GM12878 (cell line): Measurements from ENCODE around the gene AP3D1. TPM values are rescaled to one million over a fixed set of nuclear protein-coding genes. Genes with fewer than 3 reads are reported as not detected.

Source experiments
- ATAC-seq: fragments of 200-7000 bp; cut with Tn5 transposase; 3 replicates; pipeline ENCODE4 v1.9.1; 2020; ENCODE audit warnings: mild to moderate bottlenecking, moderate library complexity
- BruUV-seq: library from RNA; stranded (reverse); fragments of 400-500 nt; replicated peaks from 2 replicates; lab custom pipeline; 2021; lab: Mats Ljungman, UMichigan
- CTCF ChIA-PET: fragments of 300-600 bp; sonication (Branson Sonifier 250); formaldehyde crosslinking; extraction: SDS; loops from one replicate; lab custom pipeline; 2021; ENCODE audit warnings: inconsistent platforms; lab: Yijun Ruan, JAX
- POLR2A ChIA-PET: fragments of 350-600 bp; formaldehyde crosslinking; extraction: SDS; loops from one replicate; lab custom pipeline; 2021; ENCODE audit warnings: inconsistent platforms; lab: Charles Lee
- RAD21 ChIA-PET: fragments of 300-600 bp; sonication (Branson Sonifier 250); formaldehyde crosslinking; loops from one replicate; lab custom pipeline; 2023; ENCODE audit warnings: antibody characterized with exemption; ENCODE audit not compliant: unreplicated experiment; lab: Charles Lee
- SMC1A ChIA-PET: fragments of 300-600 bp; sonication (Branson Sonifier 250); formaldehyde crosslinking; loops from one replicate; lab custom pipeline; 2023; ENCODE audit not compliant: unreplicated experiment, uncharacterized antibody; lab: Charles Lee
- DNase-seq: peaks from one replicate; pipeline ENCODE4 v3.0.0-alpha.2; 2011; ENCODE audit warnings: low read depth, low spot score
- FAIRE-seq: peaks from 3 replicates; lab custom pipeline; 2011; peaks lifted over from hg19 to GRCh38; lab: Jason Lieb, UNC
- H2AFZ ChIP-seq: 2 replicates; pipeline ENCODE4 v1.6.0; 2011; ENCODE audit warnings: low read depth, low read length, control low read depth; ENCODE audit not compliant: control insufficient read depth
- H3K27ac ChIP-seq: 2 replicates; pipeline ENCODE4 v1.5.1; 2011; ENCODE audit warnings: control low read depth; ENCODE audit not compliant: control insufficient read depth, insufficient read depth
- H3K27me3 ChIP-seq, 2 experiments: replicated peaks in 1 of 2; 2 replicates each; pipeline versions ENCODE4 v1.6.0 to v1.6.1; 2011; ENCODE audit warnings: low read length in 1 of 2; ENCODE audit not compliant: control insufficient read depth in 2 of 2, insufficient read depth in 2 of 2
- H3K36me3 ChIP-seq, 2 experiments: 2 replicates each; pipeline ENCODE4 v1.5.1; 2011; ENCODE audit warnings: low read length in 1 of 2; ENCODE audit not compliant: control insufficient read depth in 2 of 2, insufficient read depth in 2 of 2
- H3K4me1 ChIP-seq: 2 replicates; pipeline ENCODE4 v1.6.1; 2011; ENCODE audit warnings: mild to moderate bottlenecking, low read length, moderate library complexity, mixed read lengths; ENCODE audit not compliant: control insufficient read depth, insufficient read depth
- H3K4me2 ChIP-seq: 2 replicates; pipeline ENCODE4 v1.6.0; 2011; ENCODE audit warnings: control low read depth; ENCODE audit not compliant: control insufficient read depth, insufficient read depth
- H3K4me3 ChIP-seq: fragments of 200-600 bp; sonication (generic); 2 replicates; pipeline ENCODE4 v1.5.1; 2016
- H3K79me2 ChIP-seq: 2 replicates; pipeline ENCODE4 v1.6.0; 2011; ENCODE audit warnings: low read length; ENCODE audit not compliant: control insufficient read depth, insufficient read depth
- H3K9ac ChIP-seq: 2 replicates; pipeline ENCODE4 v1.8.0; 2011; ENCODE audit warnings: low read length, control low read depth, mixed read lengths; ENCODE audit not compliant: control insufficient read depth, insufficient read depth
- H3K9me3 ChIP-seq: replicated peaks from 3 replicates; pipeline ENCODE4 v1.5.1; 2011; ENCODE audit warnings: mild to moderate bottlenecking, low read length; ENCODE audit not compliant: control insufficient read depth, insufficient read depth
- H4K20me1 ChIP-seq: 2 replicates; pipeline ENCODE4 v1.6.0; 2011; ENCODE audit not compliant: control insufficient read depth, insufficient read depth
- BCL3 ChIP-seq: IDR thresholded peaks from 2 replicates; pipeline ENCODE4 v1.6.1; 2011; ENCODE audit warnings: borderline replicate concordance, low read depth, mild to moderate bottlenecking, moderate library complexity, low read length; ENCODE audit not compliant: insufficient read depth, poor library complexity, severe bottlenecking
- EGR1 ChIP-seq, 2 experiments: IDR thresholded peaks; 1 replicate in 1 of 2; 2 replicates in 1 of 2; pipeline ENCODE4 v1.6.1; 2011 to 2012; ENCODE audit warnings: low read depth in 2 of 2, low read length in 2 of 2, borderline replicate concordance in 1 of 2, mild to moderate bottlenecking in 1 of 2, moderate library complexity in 1 of 2
- FOS ChIP-seq: IDR thresholded peaks from 3 replicates; pipeline ENCODE4 v1.6.1; 2011; ENCODE audit warnings: borderline replicate concordance; ENCODE audit not compliant: insufficient read length; ENCODE audit errors: extremely low read depth
- GABPA ChIP-seq: IDR thresholded peaks from 2 replicates; pipeline ENCODE4 v1.6.1; 2014; ENCODE audit warnings: antibody characterized with exemption, low read depth, mild to moderate bottlenecking, inconsistent platforms
- MEF2A ChIP-seq: IDR thresholded peaks from 2 replicates; pipeline ENCODE4 v1.6.1; 2011; ENCODE audit warnings: low read depth, mild to moderate bottlenecking, low read length, moderate library complexity; ENCODE audit not compliant: insufficient read depth
- NRF1 ChIP-seq: conservative IDR thresholded peaks from 2 replicates; pipeline ENCODE4 v1.6.1; 2011; ENCODE audit warnings: mild to moderate bottlenecking, low read depth, low read length, improper control_type of control experiment
- RB1 ChIP-seq: fragments of 450-650 bp; formaldehyde crosslinking; IDR thresholded peaks from 2 replicates; pipeline ENCODE4 v1.6.1; 2017; ENCODE audit warnings: mild to moderate bottlenecking, borderline replicate concordance
- TARDBP ChIP-seq: IDR thresholded peaks from 2 replicates; pipeline ENCODE4 v1.6.1; 2016; ENCODE audit warnings: borderline replicate concordance
- ZBED1 ChIP-seq: IDR thresholded peaks from 2 replicates; pipeline ENCODE4 v1.6.1; 2016; ENCODE audit warnings: borderline replicate concordance
- ZZZ3 ChIP-seq: IDR thresholded peaks from 2 replicates; pipeline ENCODE4 v1.6.1; 2011; ENCODE audit warnings: low read depth; ENCODE audit not compliant: control insufficient read depth, insufficient read length
- WGBS: methylation state at CpG from one replicate; pipeline ENCODE4 v1.1.6; 2016; ENCODE audit warnings: low lambda C conversion rate; ENCODE audit not compliant: insufficient replicate concordance, insufficient coverage; ENCODE audit errors: missing lambda C conversion rate; 5-methylcytosine and 5-hydroxymethylcytosine counted together
- in situ Hi-C: fragments of 300-500 bp; cut with MboI; formaldehyde crosslinking; loops from 9 replicates; pipeline ENCODE4 v1.14.3; 2018; ENCODE audit warnings: mixed read lengths
- intact Hi-C: fragments of 100-400 bp; cut with micrococcal nuclease; formaldehyde crosslinking; loops from one replicate; pipeline ENCODE4 v1.14.2; 2022; ENCODE audit not compliant: unreplicated experiment
- polyA plus RNA-seq, 11 experiments: library from polyadenylated mRNA; depleted of rRNA in 4 of 11; unstranded in 6 of 11; stranded (reverse) in 5 of 11; fragments of >200 nt; fragmentation: Nextera tagmentation in 4 of 11; fragmentation: Illumina TruSeq in 1 of 11; extraction: Ambion mirVana in 4 of 11; extraction: Trizol in 1 of 11; gene quantifications; 1 replicate in 1 of 11; 2 replicates in 10 of 11; pipeline versions ENCODE4 v1.2.1 to v1.2.3, GENCODE V29; 2011 to 2016; ENCODE audit warnings: inconsistent platforms in 2 of 11, missing spikeins in 2 of 11, low read depth in 1 of 11
- total RNA-seq, 4 experiments: library from RNA; depleted of rRNA in 3 of 4; stranded (reverse); fragments of >200 nt in 3 of 4; fragmentation: Illumina TruSeq in 1 of 4; extraction: Trizol in 1 of 4; gene quantifications; 2 replicates each; pipeline versions ENCODE4 v1.2.1 to v1.2.3, GENCODE V29; 2013 to 2021

Gene AP3D1
- total and polyA plus RNA-seq, 10 of the 15 experiments (the other 5 are each of a cell fraction or from before 2014, with no cell fraction given), result 1.5 to 108 (median 59.1) TPM

GRCh38 chr19:2111425-2111824, 39.9 kb downstream of the AP3D1 start:
- FAIRE-seq (no peak), DNase-seq (no peak), ATAC-seq (no peak)
- Histone ChIP-seq H3K79me2 (no peaks in the 10 kb centered on the region), H4K20me1 (no peaks in the 10 kb centered on the region), H3K4me2 (no peak overlapping the region), H3K9me3 (no peaks in the 10 kb centered on the region; the same call in 2 of the 3 replicates), H3K4me3 (no peak overlapping the region), H3K4me1 (no peaks in the 10 kb centered on the region), H2AFZ (no peak overlapping the region), H3K36me3 (peaks cover 21 to 74% of the 10 kb centered on the region in 2 experiments; a peak in 3 of 4 replicates), H3K9ac (no peak overlapping the region), H3K27me3 (no peaks in the 10 kb centered on the region), H3K27ac (no peak overlapping the region)
- BruUV-seq, result no TSS peak
- in situ Hi-C loops, result no loop called here
- CTCF ChIA-PET, result no interaction called here
- SMC1A ChIA-PET, result no interaction called here
- POLR2A ChIA-PET, result no interaction called here
- RAD21 ChIA-PET, result no interaction called here
- 95% methylated on average over 15 of the region's 22 CpGs for WGBS
- no peak for TF ChIP-seq ZZZ3
- TF ChIP-seq EGR1 (IDR thresholded peaks at IDR 0.05; ENCODE audit: borderline replicate concordance in 1 of 2, low read depth in 2 of 2, low read length in 2 of 2), result no peak
- no peak for TF ChIP-seq ZBED1
- TF ChIP-seq BCL3, result no peak
- TF ChIP-seq NRF1, result no peak
- no peak for TF ChIP-seq FOS
- TF ChIP-seq RB1, result no peak
- no peak for TF ChIP-seq MEF2A
- no peak for TF ChIP-seq GABPA
- TF ChIP-seq TARDBP, result no peak
- intact Hi-C loops, result no loop called here
